T47D (cell line): ENCODE measurements around the gene ADAMTS7.
"Not testable (repeated sequence)": the region's sequence is repeated elsewhere in the genome, so short reads cannot be mapped to it uniquely, and the experiment has no call there.

Source experiments
- DNase-seq, 2 experiments: peaks; one replicate each; pipeline versions ENCODE4 v3.0.0 to v3.0.0-alpha.2; 2011 to 2012; ENCODE audit warnings: low read depth in 1 of 2, low spot score in 1 of 2
- JUND ChIP-seq: IDR thresholded peaks from 2 replicates; pipeline ENCODE4 v1.6.1; 2012; ENCODE audit warnings: low read depth
- in situ Hi-C: cut with HindIII; loops from 2 replicates; pipeline ENCODE4 v1.10.0; 2016; ENCODE audit warnings: low sequenced_read_pairs, low pct_unique_long_range_greater_than_20kb

Gene ADAMTS7

DNA sequence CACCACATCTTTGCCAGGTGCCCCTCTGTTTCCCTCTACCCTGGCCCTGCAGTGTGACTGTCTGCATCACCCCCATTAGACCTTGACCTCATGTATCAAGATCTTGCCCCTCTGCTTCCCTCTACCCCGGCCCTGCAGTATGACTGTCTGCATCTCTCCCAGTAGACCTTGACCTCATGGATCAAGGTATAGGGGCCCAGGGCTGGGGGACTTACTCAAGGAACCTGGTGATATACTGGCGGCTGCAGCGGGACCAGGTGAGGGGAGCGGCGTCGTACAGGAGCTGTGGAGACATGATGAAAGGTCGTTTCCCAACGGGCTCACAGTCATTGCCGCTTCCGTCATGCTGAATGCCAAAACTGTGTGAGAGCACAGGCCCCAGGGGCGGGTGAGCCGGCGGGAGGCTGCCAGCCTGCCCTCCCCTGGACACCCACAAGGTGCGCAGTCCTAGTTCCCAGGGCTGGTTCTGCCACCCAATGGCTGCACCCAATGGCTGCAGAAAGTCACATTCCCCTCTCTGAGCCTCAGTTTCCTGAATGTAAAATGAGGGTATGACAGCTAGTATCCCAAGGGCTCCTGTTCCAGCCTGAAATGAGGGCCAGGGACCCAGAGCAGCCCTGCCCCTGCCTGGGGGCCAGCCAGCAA is 23.1 kb downstream of the ADAMTS7 start:
- no peak for TF ChIP-seq JUND
- in situ Hi-C loops = no loop called here
- no peak for DNase-seq

DNA sequence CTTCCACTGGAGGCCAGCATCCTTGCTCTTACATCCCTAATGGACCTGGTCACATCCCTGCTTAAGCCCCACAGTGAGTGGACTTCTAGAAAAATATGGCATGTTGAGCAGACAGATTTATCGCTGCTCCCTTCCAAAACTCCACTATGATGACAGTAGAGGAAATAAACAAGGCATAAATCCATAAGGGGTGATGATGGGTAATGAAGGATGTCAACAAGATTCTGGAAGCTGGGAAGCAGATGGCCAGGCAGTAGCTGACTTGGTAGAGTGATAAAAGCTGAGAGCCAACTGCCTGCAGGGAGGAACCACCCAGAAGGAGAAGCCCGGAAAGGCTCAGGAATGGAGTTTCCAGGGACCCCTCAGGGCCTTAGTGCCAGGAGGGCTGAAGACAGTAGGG is 28.9 kb downstream of the ADAMTS7 start:
- in situ Hi-C loops, DNase-seq: not testable (repeated sequence)

DNA sequence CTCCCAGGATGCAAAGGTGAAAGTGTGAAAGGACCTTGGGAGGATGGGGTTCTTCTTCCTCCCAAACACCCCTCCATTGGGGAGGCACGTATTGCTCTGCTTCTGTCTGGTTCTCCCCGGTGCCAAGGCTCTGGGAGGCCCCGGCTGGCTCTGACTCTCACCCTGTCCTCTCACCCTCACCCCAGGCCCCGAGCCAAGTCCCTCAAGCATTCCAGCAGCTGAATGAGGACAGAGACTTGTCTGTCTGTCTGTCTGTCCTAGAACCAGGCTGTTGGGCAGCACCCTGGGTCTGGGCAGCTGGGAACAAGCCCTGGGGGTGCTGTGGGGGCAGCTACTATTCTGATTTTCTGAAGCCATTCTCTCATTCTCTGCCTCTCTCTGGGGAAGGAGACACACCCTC is 29.9 kb downstream of the ADAMTS7 start:
- DNase-seq, in situ Hi-C loops: not testable (repeated sequence)

DNA sequence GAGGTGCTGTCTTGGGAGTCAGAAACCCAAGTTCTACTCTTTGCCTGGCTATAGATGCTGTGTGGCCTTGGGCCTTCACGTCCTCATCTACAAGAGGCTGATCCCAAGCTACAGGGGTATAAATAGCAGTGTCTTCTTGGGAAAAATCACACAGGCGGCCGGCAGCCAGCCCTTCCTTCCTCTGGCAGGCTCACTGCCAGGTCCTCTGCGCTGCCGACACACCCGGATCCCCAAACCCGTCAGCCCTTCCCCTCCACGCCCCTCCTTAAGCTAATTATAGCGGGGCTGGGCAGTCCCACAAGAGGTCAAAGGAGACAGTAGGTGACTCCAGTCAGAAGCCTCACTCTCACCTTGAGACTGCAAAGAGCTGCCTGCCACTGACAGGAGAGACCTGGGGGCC is 31.3 kb downstream of the ADAMTS7 start:
- in situ Hi-C loops, DNase-seq: not testable (repeated sequence)

DNA sequence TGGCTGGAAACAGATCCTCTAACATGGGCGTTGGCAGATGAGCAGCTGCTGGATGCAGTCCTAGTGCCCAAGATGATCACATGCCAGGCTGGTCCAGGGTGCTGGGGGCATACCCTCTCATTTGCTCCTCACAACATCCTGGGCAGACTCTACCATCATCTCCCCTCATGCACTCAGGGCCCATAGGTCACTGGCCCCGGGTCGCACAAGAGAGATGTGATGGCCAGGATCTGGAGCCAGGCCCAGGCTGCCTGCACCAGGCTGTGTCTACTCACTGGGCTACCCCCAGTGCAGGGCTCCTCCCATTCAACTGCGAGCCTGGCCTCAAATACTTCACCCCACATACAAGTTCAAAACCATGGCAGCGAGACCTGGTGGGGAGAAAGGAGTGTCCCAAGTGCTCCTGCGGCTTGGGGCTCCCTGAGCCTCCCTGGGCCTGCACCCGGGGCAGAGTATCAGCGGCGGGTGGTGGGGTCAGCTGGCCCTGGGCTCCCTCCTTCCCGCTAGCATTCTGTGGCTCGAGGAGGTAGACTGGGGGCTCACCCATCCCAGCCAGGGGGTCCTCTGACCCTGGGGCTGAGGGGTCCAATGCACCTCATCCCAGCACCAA is 32.0 kb downstream of the ADAMTS7 start:
- DNase-seq, in situ Hi-C loops: not testable (repeated sequence)

DNA sequence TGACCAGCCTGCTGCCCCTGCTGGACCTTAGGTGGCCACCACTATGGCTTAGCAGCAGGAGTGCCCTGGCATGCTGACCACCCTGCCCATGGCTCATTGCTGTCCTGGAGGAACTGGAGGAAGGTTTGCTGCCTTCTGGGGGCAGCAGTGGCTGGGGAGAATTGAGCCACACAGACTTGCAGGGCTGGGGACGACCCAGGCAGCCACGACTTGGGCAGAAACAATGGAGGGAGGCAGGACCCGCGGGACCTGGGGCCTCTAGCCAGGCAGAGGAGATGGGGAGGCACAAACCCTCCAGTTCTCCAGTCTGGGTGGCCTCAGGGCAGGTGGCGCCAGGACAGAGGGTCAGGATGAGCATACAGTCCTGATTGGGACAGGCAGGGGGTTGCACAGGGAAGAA is 32.8 kb downstream of the ADAMTS7 start:
- no peak for DNase-seq
- in situ Hi-C loops = no loop called here
- no peak for TF ChIP-seq JUND

DNA sequence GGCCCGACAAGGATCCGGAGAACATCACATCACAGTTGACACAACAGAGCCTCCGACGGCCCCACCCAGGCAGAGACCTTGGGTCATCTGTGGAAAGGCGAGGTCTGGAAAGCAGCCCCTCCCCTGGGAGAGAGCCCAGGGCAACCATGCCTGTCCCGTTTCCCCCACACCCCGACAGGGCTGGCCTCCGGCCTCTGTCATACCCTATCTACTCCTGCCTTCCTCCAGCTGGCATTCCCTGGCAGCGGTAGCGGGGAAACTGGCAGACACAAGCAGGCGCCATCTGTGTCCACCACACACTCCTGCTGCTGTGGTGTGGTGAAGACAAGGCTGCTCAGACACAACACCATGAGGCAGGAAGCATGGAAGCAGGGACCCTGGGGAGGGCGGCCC is 33.3 kb downstream of the ADAMTS7 start:
- in situ Hi-C loops, DNase-seq: not testable (repeated sequence)

DNA sequence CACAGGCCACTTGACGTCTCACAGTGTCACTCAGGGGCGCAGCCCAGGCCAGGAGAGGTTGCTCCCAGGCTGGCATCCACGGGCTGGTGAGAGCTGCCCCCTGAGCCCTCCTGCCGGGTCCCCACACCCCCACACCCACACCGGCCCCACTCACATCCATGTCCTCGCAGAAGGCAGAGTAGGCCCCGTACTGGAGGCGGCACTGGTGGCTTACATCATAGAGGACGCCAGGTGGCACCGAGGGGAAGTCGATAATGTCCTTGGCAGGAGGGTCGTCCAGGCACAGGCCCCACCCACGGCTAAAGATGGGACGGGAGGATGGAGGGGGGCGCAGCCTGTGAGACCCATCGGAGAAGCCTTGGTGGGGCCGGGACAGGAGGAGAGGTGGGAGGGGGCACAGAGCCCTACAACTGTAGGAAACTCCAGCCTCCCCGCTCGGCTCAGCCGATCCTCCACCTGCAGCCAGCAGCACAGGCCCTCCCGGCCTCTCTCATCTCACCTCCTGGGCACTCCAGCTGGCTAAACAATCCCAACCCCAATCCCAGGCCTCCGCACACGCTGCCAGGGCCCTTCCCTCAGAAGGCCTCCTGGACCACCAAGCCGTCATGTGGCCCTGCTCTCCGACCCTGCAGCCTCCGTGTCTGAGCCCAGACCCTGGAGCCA is 33.8 kb downstream of the ADAMTS7 start:
- in situ Hi-C loops, DNase-seq: not testable (repeated sequence)

DNA sequence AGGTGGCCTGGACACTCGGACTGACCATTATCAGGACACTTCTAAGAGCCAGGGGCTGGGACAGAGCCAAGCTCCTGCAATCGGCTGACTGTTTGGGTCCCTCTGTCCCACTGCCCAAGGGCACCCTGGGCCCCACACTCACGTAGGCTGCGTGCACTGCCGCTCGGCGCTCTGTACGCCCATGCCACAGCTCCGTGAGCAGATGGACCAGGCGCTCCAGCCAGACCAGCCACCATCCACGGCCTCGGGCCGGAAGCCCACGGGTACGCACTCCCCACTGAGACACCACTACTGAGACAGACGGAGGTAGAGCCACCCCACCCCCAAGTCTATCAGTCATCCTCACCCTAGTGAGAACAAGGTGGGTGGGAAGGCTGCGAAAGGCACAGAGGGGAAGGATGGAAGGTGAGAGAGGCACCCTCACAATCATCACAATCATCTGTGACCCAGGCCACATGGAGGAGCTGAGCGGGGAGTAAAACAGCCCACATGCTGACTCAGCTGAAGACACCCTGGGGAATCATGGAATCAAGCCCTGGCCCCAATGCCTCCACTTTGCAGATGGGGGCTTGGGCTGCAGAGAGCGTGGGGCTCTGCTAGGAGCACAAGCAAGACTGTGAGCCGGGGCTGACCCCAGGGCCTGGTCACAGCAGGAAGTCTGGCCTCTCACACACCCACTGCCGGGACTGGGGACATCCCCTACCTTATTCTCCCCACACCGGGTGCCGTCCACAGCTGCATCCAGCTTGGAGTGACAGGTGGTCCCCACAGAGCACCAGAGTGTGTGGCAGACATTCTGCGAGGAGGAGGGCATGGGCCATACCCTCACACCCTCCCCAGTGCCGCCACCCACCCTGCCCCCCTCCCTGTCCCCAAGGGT is 35.0 kb downstream of the ADAMTS7 start:
- in situ Hi-C loops, DNase-seq: not testable (repeated sequence)

DNA sequence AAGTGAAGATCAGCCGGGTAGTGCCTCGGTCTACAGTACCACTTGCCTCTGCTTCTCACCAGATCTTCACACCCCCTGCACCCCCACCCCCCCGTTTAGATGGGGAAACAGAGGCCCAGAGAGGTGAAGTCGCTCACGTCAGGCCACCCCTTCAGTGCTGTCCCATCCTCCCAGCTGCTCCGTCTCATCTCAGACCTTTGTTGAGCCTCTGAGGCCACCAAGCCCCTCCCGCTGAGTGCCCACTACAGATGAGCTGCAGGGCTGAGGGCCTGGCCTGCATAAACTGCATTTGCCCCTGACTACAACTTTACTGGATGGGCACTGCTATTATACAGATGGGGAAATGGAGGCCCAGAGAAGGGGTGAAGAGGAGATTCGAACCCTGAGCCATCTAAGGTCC is 35.8 kb downstream of the ADAMTS7 start:
- no peak for TF ChIP-seq JUND
- in situ Hi-C loops = no loop called here
- no peak for DNase-seq

DNA sequence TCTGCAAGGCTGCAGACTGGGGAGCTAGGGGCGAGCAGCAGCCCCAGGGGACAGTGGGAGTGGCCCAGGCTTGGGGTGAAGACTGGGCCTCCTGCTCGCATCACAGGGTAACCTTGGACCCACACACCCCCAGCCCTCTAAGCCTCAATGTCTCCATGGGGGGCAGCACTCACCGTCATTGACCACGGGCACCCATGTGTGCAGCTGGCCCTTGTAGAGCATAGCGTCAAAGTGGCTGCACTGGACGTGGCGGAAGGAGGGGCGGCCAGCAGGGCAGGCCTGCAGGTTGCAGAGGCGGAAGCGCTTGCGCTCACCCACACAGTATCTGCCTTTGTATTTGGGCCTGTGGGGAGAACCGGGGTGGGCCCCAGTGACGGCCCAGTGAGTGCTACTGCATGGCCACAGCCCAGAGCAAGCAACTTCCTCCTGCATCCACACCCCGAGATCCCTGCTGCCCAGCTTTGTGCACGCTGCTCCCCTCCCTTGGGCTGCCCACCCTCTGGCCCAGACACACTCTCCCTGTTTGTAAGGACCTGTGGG is 36.7 kb downstream of the ADAMTS7 start:
- in situ Hi-C loops, DNase-seq: not testable (repeated sequence)

DNA sequence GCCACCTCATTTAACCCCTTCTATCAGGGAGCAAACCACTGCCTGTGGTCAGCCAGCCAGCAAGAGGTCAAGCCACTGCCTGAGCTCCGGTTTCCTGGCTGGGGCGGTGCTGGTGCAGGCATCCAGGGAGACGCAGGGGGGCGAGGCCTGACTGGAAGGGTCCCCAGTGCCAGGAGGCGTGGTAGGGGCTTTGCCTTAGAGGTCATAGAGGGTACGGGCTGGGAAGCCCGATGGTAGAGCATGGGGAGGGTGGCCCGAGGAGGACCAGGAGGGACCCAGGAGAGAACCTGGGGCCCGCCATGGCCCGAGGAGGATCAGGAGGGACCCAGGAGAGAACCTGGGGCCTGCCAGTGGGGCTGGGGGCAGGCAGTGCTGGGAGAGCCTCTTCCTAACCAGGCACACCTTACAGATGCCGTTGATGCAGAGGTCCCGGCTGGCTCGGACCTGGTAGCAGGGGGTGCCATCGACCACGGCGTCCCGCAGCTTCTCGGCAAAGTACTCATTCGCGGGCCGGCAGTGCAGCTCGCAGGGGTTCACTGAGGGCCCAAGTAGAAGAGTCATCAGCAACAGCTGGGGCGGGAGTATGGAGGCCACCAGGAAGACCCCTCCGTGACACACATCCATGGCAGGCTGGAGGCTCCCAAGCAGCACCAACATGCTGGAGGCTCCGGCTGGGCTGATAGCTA is 37.4 kb downstream of the ADAMTS7 start:
- in situ Hi-C loops, DNase-seq: not testable (repeated sequence)
